OCI-LY7 (cell line): ENCODE measurements around the gene DHX34. TPM values are rescaled to one million over a fixed set of nuclear protein-coding genes. Genes with fewer than 3 reads are reported as not detected.

ENCODE experiments used
- BruUV-seq: library from RNA; stranded (reverse); fragments of 400-500 nt; replicated peaks from 2 replicates; lab custom pipeline; 2021; lab: Mats Ljungman, UMichigan
- CTCF ChIA-PET: fragments of 300-600 bp; sonication (Branson Sonifier 250); formaldehyde crosslinking; loops from one replicate; lab custom pipeline; 2022; ENCODE audit warnings: antibody characterized with exemption; ENCODE audit not compliant: unreplicated experiment; lab: Charles Lee
- POLR2A ChIA-PET: fragments of 300-600 bp; sonication (Branson Sonifier 250); formaldehyde crosslinking; loops from one replicate; lab custom pipeline; 2022; ENCODE audit warnings: antibody characterized with exemption; lab: Charles Lee
- DNase-seq: peaks from one replicate; pipeline ENCODE4 v3.0.0-alpha.2; 2015; ENCODE audit warnings: low spot score
- H2AFZ ChIP-seq: fragments of 200-600 bp; sonication (generic), shearing (Covaris generic); 2 replicates; pipeline ENCODE4 v1.6.1; 2014; ENCODE audit warnings: mild to moderate bottlenecking, antibody characterized with exemption, low read length, moderate library complexity
- H3K27ac ChIP-seq: fragments of 200-600 bp; sonication (generic); 2 replicates; pipeline ENCODE4 v1.5.1; 2014; ENCODE audit warnings: mixed run types, low read depth, mild to moderate bottlenecking, moderate library complexity, low read length, inconsistent platforms; ENCODE audit not compliant: poor library complexity, severe bottlenecking
- H3K36me3 ChIP-seq: fragments of 200-600 bp; sonication (generic); 2 replicates; pipeline ENCODE4 v1.6.1; 2014; ENCODE audit warnings: mild to moderate bottlenecking, antibody characterized with exemption, low read length, moderate library complexity, mixed read lengths; ENCODE audit not compliant: insufficient read depth
- H3K4me1 ChIP-seq: fragments of 200-600 bp; sonication (generic); 2 replicates; pipeline ENCODE4 v1.5.1; 2014; ENCODE audit warnings: mild to moderate bottlenecking, low read length; ENCODE audit not compliant: insufficient read depth, poor library complexity, severe bottlenecking
- H3K4me2 ChIP-seq: fragments of 200-600 bp; sonication (generic); 2 replicates; pipeline ENCODE4 v1.6.1; 2014; ENCODE audit warnings: mild to moderate bottlenecking, low read length
- H3K4me3 ChIP-seq: fragments of 200-600 bp; sonication (generic); 2 replicates; pipeline ENCODE4 v1.5.1; 2014; ENCODE audit warnings: mild to moderate bottlenecking, low read depth, low read length; ENCODE audit not compliant: poor library complexity, severe bottlenecking
- H3K79me2 ChIP-seq: fragments of 200-600 bp; sonication (generic); 2 replicates; pipeline ENCODE4 v1.6.1; 2016; ENCODE audit warnings: low read depth, mild to moderate bottlenecking, low read length, moderate library complexity, mixed read lengths; ENCODE audit not compliant: insufficient read depth
- H3K9me2 ChIP-seq: fragments of 200-600 bp; sonication (generic); 2 replicates; pipeline ENCODE4 v1.6.1; 2016; ENCODE audit warnings: mild to moderate bottlenecking, low read length, mixed read lengths; ENCODE audit not compliant: insufficient read depth
- H3K9me3 ChIP-seq: fragments of 200-600 bp; sonication (generic); 2 replicates; pipeline ENCODE4 v1.6.1; 2014; ENCODE audit warnings: mild to moderate bottlenecking, mixed run types, low read length, mixed read lengths
- H4K20me1 ChIP-seq: fragments of 200-600 bp; sonication (generic); 2 replicates; pipeline ENCODE4 v1.6.1; 2014; ENCODE audit warnings: mild to moderate bottlenecking, antibody characterized with exemption, low read length, moderate library complexity, mixed read lengths; ENCODE audit not compliant: insufficient read depth
- EZH2phosphoT487 ChIP-seq: fragments of 200-600 bp; sonication (generic); IDR thresholded peaks from 2 replicates; pipeline ENCODE4 v1.6.1; 2018; ENCODE audit warnings: low read depth, borderline replicate concordance, mild to moderate bottlenecking, mixed run types, antibody characterized with exemption, low read length, moderate library complexity, mixed read lengths
- intact Hi-C: fragments of 100-400 bp; cut with micrococcal nuclease; formaldehyde crosslinking; loops from one replicate; pipeline ENCODE4 v1.10.0; 2022; ENCODE audit not compliant: unreplicated experiment
- total RNA-seq, 2 experiments: library from RNA; depleted of rRNA in 1 of 2; stranded (reverse); fragments of >200 nt in 1 of 2; shearing (Covaris generic) in 1 of 2; gene quantifications; 2 replicates each; pipeline ENCODE4 v1.2.3, GENCODE V29; 2014 to 2022
- TF ChIP-seq, protein P1 (sequence below): fragments of 200-600 bp; sonication (generic); conservative IDR thresholded peaks from 2 replicates; pipeline ENCODE4 v1.5.1; 2014; ENCODE audit warnings: mild to moderate bottlenecking, antibody characterized with exemption, low read length, moderate library complexity, mixed read lengths

Gene DHX34
- total RNA-seq, 2 experiments from 2014 or later: 19.7 to 32.2 TPM

GRCh38 chr19:47303966-47304365 is 45.1 kb upstream of the DHX34 start:
- DNase-seq: no peak
- no TSS peak for BruUV-seq
- peaks cover 8% of the 10 kb centered on the region for H3K4me1 ChIP-seq
- no peaks in the 10 kb centered on the region for H4K20me1 ChIP-seq
- no peak overlapping the region for H3K27ac ChIP-seq
- no peak overlapping the region for H2AFZ ChIP-seq
- ChIA-PET CTCF (no interaction called here), POLR2A (no interaction called here)
- no peaks in the 10 kb centered on the region for H3K9me3 ChIP-seq
- no peaks in the 10 kb centered on the region for H3K36me3 ChIP-seq
- intact Hi-C loops: no loop called here
- no peaks in the 10 kb centered on the region for H3K79me2 ChIP-seq
- H3K4me2 ChIP-seq: no peak overlapping the region
- no peaks in the 10 kb centered on the region for H3K9me2 ChIP-seq
- no peak overlapping the region for H3K4me3 ChIP-seq
- no peak for TF ChIP-seq EZH2phosphoT487
- TF ChIP-seq, protein P1, sequence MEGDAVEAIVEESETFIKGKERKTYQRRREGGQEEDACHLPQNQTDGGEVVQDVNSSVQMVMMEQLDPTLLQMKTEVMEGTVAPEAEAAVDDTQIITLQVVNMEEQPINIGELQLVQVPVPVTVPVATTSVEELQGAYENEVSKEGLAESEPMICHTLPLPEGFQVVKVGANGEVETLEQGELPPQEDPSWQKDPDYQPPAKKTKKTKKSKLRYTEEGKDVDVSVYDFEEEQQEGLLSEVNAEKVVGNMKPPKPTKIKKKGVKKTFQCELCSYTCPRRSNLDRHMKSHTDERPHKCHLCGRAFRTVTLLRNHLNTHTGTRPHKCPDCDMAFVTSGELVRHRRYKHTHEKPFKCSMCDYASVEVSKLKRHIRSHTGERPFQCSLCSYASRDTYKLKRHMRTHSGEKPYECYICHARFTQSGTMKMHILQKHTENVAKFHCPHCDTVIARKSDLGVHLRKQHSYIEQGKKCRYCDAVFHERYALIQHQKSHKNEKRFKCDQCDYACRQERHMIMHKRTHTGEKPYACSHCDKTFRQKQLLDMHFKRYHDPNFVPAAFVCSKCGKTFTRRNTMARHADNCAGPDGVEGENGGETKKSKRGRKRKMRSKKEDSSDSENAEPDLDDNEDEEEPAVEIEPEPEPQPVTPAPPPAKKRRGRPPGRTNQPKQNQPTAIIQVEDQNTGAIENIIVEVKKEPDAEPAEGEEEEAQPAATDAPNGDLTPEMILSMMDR: no peak

- no peaks in the 10 kb centered on the region for H3K79me2 ChIP-seq
- H3K4me1 ChIP-seq: no peaks in the 10 kb centered on the region
- H3K4me3 ChIP-seq: no peak overlapping the region
- H3K27ac ChIP-seq: no peak overlapping the region
- TF ChIP-seq EZH2phosphoT487: no peak
- TF ChIP-seq, protein P1: peak; percentile 99
- ChIA-PET CTCF (no interaction called here), POLR2A (no interaction called here)
- H3K9me3 ChIP-seq: no peaks in the 10 kb centered on the region
- no TSS peak for BruUV-seq
- peak; percentile 59 for DNase-seq
- no peak overlapping the region for H3K4me2 ChIP-seq
- H3K9me2 ChIP-seq: no peaks in the 10 kb centered on the region
- no peaks in the 10 kb centered on the region for H3K36me3 ChIP-seq
- H2AFZ ChIP-seq: no peak overlapping the region
- H4K20me1 ChIP-seq: no peaks in the 10 kb centered on the region
- intact Hi-C loops: no loop called here
These were observed 43.8 kb upstream of the DHX34 start for GRCh38 chr19:47305309-47305751.

DNA sequence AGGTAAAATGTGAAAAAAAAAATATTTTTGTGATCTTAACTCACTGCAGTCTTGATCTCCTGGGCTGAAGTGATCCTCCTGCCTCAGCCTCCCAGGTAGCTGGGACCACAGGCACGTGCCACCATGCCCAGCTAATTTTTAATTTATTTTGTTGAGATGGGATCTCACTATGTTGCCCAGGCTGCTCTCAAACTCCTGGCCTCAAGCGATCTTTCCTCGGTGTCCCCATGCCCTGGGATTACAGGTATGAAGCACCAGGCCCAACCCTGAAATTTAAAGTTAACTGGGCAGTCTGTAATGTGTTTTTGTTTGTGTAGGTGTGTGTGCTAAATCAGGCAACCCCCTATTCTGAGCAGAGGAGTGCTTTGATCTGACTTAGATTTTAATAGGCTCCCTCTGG is 42.8 kb upstream of the DHX34 start:
- no TSS peak for BruUV-seq
- Histone ChIP-seq H3K27ac (no peak overlapping the region), H2AFZ (no peak overlapping the region), H3K4me2 (no peak overlapping the region), H3K36me3 (no peaks in the 10 kb centered on the region), H3K4me1 (no peaks in the 10 kb centered on the region), H4K20me1 (no peaks in the 10 kb centered on the region), H3K4me3 (no peak overlapping the region), H3K9me2 (no peaks in the 10 kb centered on the region), H3K79me2 (no peaks in the 10 kb centered on the region), H3K9me3 (no peaks in the 10 kb centered on the region)
- DNase-seq: no peak
- intact Hi-C loops: no loop called here
- CTCF ChIA-PET: no interaction called here
- POLR2A ChIA-PET: no interaction called here
- TF ChIP-seq, protein P1: no peak
- TF ChIP-seq EZH2phosphoT487: no peak
